ENCODE data around the gene TMPRSS6.

The TMPRSS6 gene

DNA sequence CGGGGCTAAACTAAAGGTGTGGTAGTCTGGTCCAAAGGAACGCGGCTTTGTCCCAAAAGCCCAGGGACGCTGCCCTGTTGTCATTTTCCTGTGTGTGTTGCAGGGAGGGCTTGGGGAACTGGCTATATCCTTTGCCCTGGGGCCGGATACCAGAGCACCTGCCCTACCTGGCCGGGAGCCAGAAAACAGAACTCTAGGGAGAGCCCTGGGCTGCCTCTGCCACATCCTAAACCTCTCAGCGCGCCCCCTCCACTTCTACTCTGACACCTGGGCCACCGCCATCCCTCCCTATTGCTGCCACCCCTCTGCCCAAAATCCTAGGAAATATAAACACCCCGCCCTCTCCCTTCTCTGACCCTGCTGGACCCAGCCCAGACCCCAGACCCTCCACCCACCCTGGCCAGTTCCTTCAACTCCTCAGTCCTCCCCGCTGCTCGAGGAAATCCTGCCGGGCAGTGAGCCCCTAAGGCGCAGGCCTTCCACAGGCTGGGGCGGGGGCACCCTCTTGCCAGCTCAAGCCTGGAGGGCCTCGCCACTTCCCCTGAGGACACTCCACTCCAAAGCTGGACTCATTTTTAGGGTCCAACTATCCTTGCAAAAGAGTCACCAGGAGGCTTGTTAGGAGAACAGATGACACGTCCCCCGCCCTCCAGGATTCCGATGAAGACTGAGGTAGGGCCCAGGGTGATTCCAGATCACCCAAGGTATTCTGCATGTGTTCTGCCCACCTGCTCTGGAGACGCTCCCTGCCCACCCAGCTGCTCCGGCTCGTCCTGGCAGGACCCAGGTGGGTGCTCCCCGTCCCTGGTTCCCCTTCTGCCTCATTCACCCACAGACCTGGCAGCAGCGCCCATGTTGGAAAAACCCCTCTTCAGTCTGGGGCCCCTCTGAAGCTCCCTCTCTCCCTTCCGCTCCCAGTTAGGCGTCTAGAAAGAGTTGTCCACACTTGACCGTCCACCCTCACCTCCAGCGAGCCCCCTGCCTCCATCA, 45.8 kb downstream of the TMPRSS6 start:
- Histone ChIP-seq H3K9me2 (ENCODE audit: low read depth, low read length) (no peaks in the 10 kb centered on the region), H3K4me2 (ENCODE audit: low read length) (no peak overlapping the region), H3K9me3 (ENCODE audit: low read length) (no peaks in the 10 kb centered on the region), H4K20me1 (ENCODE audit: insufficient read depth, low read length) (no peaks in the 10 kb centered on the region), H2AFZ (ENCODE audit: low read length) (no peak overlapping the region), H3K79me2 (ENCODE audit: insufficient read depth, low read length) (no peaks in the 10 kb centered on the region), H3K27ac (ENCODE audit: low read depth, low read length, poor library complexity, severe bottlenecking) (no peak overlapping the region), H3K36me3 (ENCODE audit: insufficient read depth, low read length) (no peaks in the 10 kb centered on the region), H3K27me3 (ENCODE audit: insufficient read depth, low read length) (peaks cover 12% of the 10 kb centered on the region; the same call in 1 of the 2 replicates), H3K9ac (ENCODE audit: low read length) (no peak overlapping the region), H3F3A (ENCODE audit: insufficient read depth, low read length) (no peaks in the 10 kb centered on the region), H3K4me3 (ENCODE audit: low read depth, low read length, poor library complexity, severe bottlenecking) (no peak overlapping the region), H3K4me1 (ENCODE audit: insufficient read depth, low read length, severe bottlenecking) (no peaks in the 10 kb centered on the region)
- TF ChIP-seq EZH2 (IDR thresholded peaks at IDR 0.05; ENCODE audit: borderline replicate concordance, low read length) (no peak), CTCF (IDR thresholded peaks at IDR 0.05; ENCODE audit: low read length) (no peak)

GRCh38 chr22:37062702-37063381, 46.7 kb downstream of the TMPRSS6 start:
- H3K79me2 ChIP-seq (ENCODE audit: insufficient read depth, low read length) = no peaks in the 10 kb centered on the region

GRCh38 chr22:37062376-37062675, 47.2 kb downstream of the TMPRSS6 start:
- Histone ChIP-seq H3K9me3 (ENCODE audit: low read length) (no peaks in the 10 kb centered on the region), H3K36me3 (ENCODE audit: insufficient read depth, low read length) (no peaks in the 10 kb centered on the region), H3K9ac (ENCODE audit: low read length) (no peak overlapping the region), H3K79me2 (ENCODE audit: insufficient read depth, low read length) (no peaks in the 10 kb centered on the region), H3K4me3 (ENCODE audit: low read depth, low read length, poor library complexity, severe bottlenecking) (no peak overlapping the region), H3K27ac (ENCODE audit: low read depth, low read length, poor library complexity, severe bottlenecking) (no peak overlapping the region), H3K27me3 (ENCODE audit: insufficient read depth, low read length) (peaks cover 7% of the 10 kb centered on the region; the same call in 1 of the 2 replicates), H4K20me1 (ENCODE audit: insufficient read depth, low read length) (no peaks in the 10 kb centered on the region), H2AFZ (ENCODE audit: low read length) (no peak overlapping the region), H3F3A (ENCODE audit: insufficient read depth, low read length) (no peaks in the 10 kb centered on the region), H3K4me2 (ENCODE audit: low read length) (no peak overlapping the region), H3K4me1 (ENCODE audit: insufficient read depth, low read length, severe bottlenecking) (no peaks in the 10 kb centered on the region), H3K9me2 (ENCODE audit: low read depth, low read length) (no peaks in the 10 kb centered on the region)
- TF ChIP-seq EZH2 (IDR thresholded peaks at IDR 0.05; ENCODE audit: borderline replicate concordance, low read length) = no peak
- TF ChIP-seq CTCF (IDR thresholded peaks at IDR 0.05; ENCODE audit: low read length) = no peak

More at GRCh38 chr22:37062702-37063381, 46.7 kb downstream of the TMPRSS6 start:
- no peak overlapping the region for H3K4me2 ChIP-seq (ENCODE audit: low read length)
- no peak overlapping the region for H3K9ac ChIP-seq (ENCODE audit: low read length)
- no peaks in the 10 kb centered on the region for H3K4me1 ChIP-seq (ENCODE audit: insufficient read depth, low read length, severe bottlenecking)
- H2AFZ ChIP-seq (ENCODE audit: low read length) = no peak overlapping the region
- H3K27ac ChIP-seq (ENCODE audit: low read depth, low read length, poor library complexity, severe bottlenecking) = no peak overlapping the region
- TF ChIP-seq CTCF (IDR thresholded peaks at IDR 0.05; ENCODE audit: low read length) (no peak), EZH2 (IDR thresholded peaks at IDR 0.05; ENCODE audit: borderline replicate concordance, low read length) (no peak)
- H4K20me1 ChIP-seq (ENCODE audit: insufficient read depth, low read length) = no peaks in the 10 kb centered on the region
- no peaks in the 10 kb centered on the region for H3K9me2 ChIP-seq (ENCODE audit: low read depth, low read length)
- H3K27me3 ChIP-seq (ENCODE audit: insufficient read depth, low read length) = peaks cover 9% of the 10 kb centered on the region; the same call in 1 of the 2 replicates
- no peaks in the 10 kb centered on the region for H3K9me3 ChIP-seq (ENCODE audit: low read length)
- H3F3A ChIP-seq (ENCODE audit: insufficient read depth, low read length) = no peaks in the 10 kb centered on the region
- no peak overlapping the region for H3K4me3 ChIP-seq (ENCODE audit: low read depth, low read length, poor library complexity, severe bottlenecking)
- H3K36me3 ChIP-seq (ENCODE audit: insufficient read depth, low read length) = no peaks in the 10 kb centered on the region
